ENCODE measurements around the gene NAP1L1.

DNA sequence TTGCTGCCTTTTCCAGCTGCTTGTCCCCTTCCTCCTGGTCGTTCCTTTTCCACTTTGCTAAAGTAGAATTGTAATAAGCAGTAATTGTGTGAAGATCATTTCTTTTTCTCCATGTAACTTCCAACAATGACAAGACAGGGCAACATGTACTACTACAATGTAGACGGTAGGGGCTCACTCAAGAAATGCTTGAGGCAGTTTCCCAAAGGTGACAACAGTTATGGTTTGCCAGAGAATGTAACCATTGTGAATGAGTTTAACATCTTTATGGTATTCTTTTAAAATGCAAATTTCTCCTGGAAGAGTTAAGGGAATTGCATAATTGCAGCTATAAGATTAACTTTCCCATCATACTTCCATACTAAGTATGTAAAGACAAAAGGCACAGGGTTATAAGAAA, 29.1 kb downstream of the NAP1L1 start:
- TF ChIP-seq, protein P1, sequence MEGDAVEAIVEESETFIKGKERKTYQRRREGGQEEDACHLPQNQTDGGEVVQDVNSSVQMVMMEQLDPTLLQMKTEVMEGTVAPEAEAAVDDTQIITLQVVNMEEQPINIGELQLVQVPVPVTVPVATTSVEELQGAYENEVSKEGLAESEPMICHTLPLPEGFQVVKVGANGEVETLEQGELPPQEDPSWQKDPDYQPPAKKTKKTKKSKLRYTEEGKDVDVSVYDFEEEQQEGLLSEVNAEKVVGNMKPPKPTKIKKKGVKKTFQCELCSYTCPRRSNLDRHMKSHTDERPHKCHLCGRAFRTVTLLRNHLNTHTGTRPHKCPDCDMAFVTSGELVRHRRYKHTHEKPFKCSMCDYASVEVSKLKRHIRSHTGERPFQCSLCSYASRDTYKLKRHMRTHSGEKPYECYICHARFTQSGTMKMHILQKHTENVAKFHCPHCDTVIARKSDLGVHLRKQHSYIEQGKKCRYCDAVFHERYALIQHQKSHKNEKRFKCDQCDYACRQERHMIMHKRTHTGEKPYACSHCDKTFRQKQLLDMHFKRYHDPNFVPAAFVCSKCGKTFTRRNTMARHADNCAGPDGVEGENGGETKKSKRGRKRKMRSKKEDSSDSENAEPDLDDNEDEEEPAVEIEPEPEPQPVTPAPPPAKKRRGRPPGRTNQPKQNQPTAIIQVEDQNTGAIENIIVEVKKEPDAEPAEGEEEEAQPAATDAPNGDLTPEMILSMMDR (IDR thresholded peaks at IDR 0.05) = no peak
- TF ChIP-seq ZFX (IDR thresholded peaks at IDR 0.05; ENCODE audit: borderline replicate concordance) = no peak

Measured in 22Rv1 (cell line).